H1 (cell line): Measurements from ENCODE around the gene LNX2. TPM values are rescaled to one million over a fixed set of nuclear protein-coding genes. Genes with fewer than 3 reads are reported as not detected.

Experiments
- CTCF ChIA-PET: fragments of 300-600 bp; sonication (Branson Sonifier 250); formaldehyde crosslinking; loops from one replicate; lab custom pipeline; 2021; ENCODE audit not compliant: partially characterized antibody; lab: Charles Lee
- POLR2A ChIA-PET: fragments of 300-600 bp; sonication (Branson Sonifier 250); formaldehyde crosslinking; loops from one replicate; lab custom pipeline; 2021; ENCODE audit warnings: inconsistent platforms; ENCODE audit not compliant: partially characterized antibody; lab: Charles Lee
- DNase-seq, 2 experiments: peaks; one replicate each; pipeline versions ENCODE4 v3.0.0 to v3.0.0-alpha.2; 2010 to 2022; ENCODE audit warnings: low spot score in 2 of 2, low read depth in 1 of 2, mixed read lengths in 1 of 2
- FAIRE-seq: peaks from 2 replicates; lab custom pipeline; 2011; peaks lifted over from hg19 to GRCh38; lab: Jason Lieb, UNC
- H2AFZ ChIP-seq: 2 replicates; pipeline ENCODE4 v1.8.1; 2012; ENCODE audit warnings: low read length, inconsistent platforms
- H2AK5ac ChIP-seq: 2 replicates; pipeline ENCODE4 v1.6.1; 2013; ENCODE audit warnings: low read depth, low read length
- H2BK120ac ChIP-seq: replicated peaks from 2 replicates; pipeline ENCODE3; 2013; ENCODE audit warnings: low read depth, low read length, inconsistent platforms
- H2BK12ac ChIP-seq: 2 replicates; pipeline ENCODE4 v1.6.1; 2013; ENCODE audit warnings: low read depth, low read length
- H2BK15ac ChIP-seq: 2 replicates; pipeline ENCODE4 v1.6.1; 2013; ENCODE audit warnings: low read length
- H2BK20ac ChIP-seq: 2 replicates; pipeline ENCODE4 v1.6.1; 2013; ENCODE audit warnings: low read length
- H2BK5ac ChIP-seq: 2 replicates; pipeline ENCODE4 v1.6.1; 2013; ENCODE audit warnings: low read depth, low read length
- H3K14ac ChIP-seq: 2 replicates; pipeline ENCODE4 v1.6.1; 2013; ENCODE audit warnings: inconsistent platforms; ENCODE audit not compliant: insufficient read length
- H3K18ac ChIP-seq: 2 replicates; pipeline ENCODE4 v1.6.1; 2013; ENCODE audit warnings: low read length; ENCODE audit errors: extremely low read depth
- H3K23ac ChIP-seq: 2 replicates; pipeline ENCODE4 v1.6.1; 2013; ENCODE audit warnings: inconsistent platforms; ENCODE audit not compliant: insufficient read length
- H3K23me2 ChIP-seq: 2 replicates; pipeline ENCODE4 v1.6.1; 2013; ENCODE audit warnings: low read depth, low read length
- H3K27ac ChIP-seq: 2 replicates; pipeline ENCODE4 v1.6.1; 2011; ENCODE audit warnings: low read depth, low read length, inconsistent platforms
- H3K27me3 ChIP-seq, 4 experiments: replicated peaks in 1 of 4; 1 replicate in 1 of 4; 2 replicates in 3 of 4; pipeline versions ENCODE4 v1.6.1 to v1.8.1; 2011 to 2013; ENCODE audit warnings: low read length in 3 of 4, mild to moderate bottlenecking in 3 of 4, inconsistent platforms in 2 of 4, mixed read lengths in 2 of 4, moderate library complexity in 1 of 4; ENCODE audit not compliant: control insufficient read depth in 3 of 4, insufficient read depth in 3 of 4; ENCODE audit errors: extremely low read depth in 1 of 4
- H3K36me3 ChIP-seq, 4 experiments: 2 replicates each; pipeline versions ENCODE4 v1.6.1 to v1.8.1; 2011 to 2013; ENCODE audit warnings: mild to moderate bottlenecking in 4 of 4, low read length in 3 of 4, moderate library complexity in 2 of 4, control low read depth in 1 of 4, inconsistent platforms in 1 of 4; ENCODE audit not compliant: insufficient read depth in 4 of 4, control insufficient read depth in 2 of 4
- H3K4ac ChIP-seq: replicated peaks from 2 replicates; pipeline ENCODE3; 2013; ENCODE audit warnings: low read length, low read depth, mixed read lengths, inconsistent platforms; ENCODE audit not compliant: insufficient read length
- H3K4me1 ChIP-seq, 4 experiments: replicated peaks in 1 of 4; 1 replicate in 1 of 4; 2 replicates in 3 of 4; pipeline versions ENCODE4 v1.6.1 to v1.8.1; 2011 to 2013; ENCODE audit warnings: low read length in 3 of 4, inconsistent platforms in 2 of 4, mixed read lengths in 1 of 4; ENCODE audit not compliant: insufficient read depth in 4 of 4, control insufficient read depth in 3 of 4
- H3K4me2 ChIP-seq, 2 experiments: 2 replicates each; pipeline versions ENCODE4 v1.6.1 to v1.8.1; 2011 to 2013; ENCODE audit warnings: low read depth in 2 of 2, low read length in 2 of 2, control low read depth in 1 of 2, inconsistent platforms in 1 of 2, mild to moderate bottlenecking in 1 of 2; ENCODE audit not compliant: insufficient read depth in 1 of 2
- H3K4me3 ChIP-seq, 4 experiments: fragments of 200-600, 300-600 bp in 1 of 4; sonication (generic), shearing (Covaris generic), sonication (Bioruptor Twin) in 1 of 4; 2 replicates each; pipeline versions ENCODE4 v1.5.1 to v1.8.1; 2011 to 2016; ENCODE audit warnings: low read length in 4 of 4, low read depth in 3 of 4, control low read depth in 2 of 4, inconsistent platforms in 2 of 4, mild to moderate bottlenecking in 2 of 4, mixed read lengths in 1 of 4, moderate library complexity in 1 of 4; ENCODE audit not compliant: insufficient read depth in 2 of 4; ENCODE audit errors: extremely low read depth in 1 of 4
- H3K56ac ChIP-seq: replicated peaks from 2 replicates; pipeline ENCODE3; 2013; ENCODE audit warnings: low read depth, mild to moderate bottlenecking, mixed read lengths, low read length, inconsistent platforms; ENCODE audit not compliant: insufficient read length
- H3K79me1 ChIP-seq: 2 replicates; pipeline ENCODE4 v1.6.1; 2013; ENCODE audit warnings: low read depth, low read length, control low read depth
- H3K79me2 ChIP-seq, 2 experiments: 2 replicates each; pipeline versions ENCODE4 v1.6.1 to v1.8.1; 2012 to 2013; ENCODE audit warnings: low read length in 2 of 2, mild to moderate bottlenecking in 2 of 2, inconsistent platforms in 1 of 2; ENCODE audit not compliant: insufficient read depth in 2 of 2, control insufficient read depth in 1 of 2
- H3K9ac ChIP-seq, 4 experiments: replicated peaks in 1 of 4; 1 replicate in 1 of 4; 2 replicates in 3 of 4; pipeline versions ENCODE4 v1.6.1 to v1.8.1; 2011 to 2013; ENCODE audit warnings: low read depth in 3 of 4, low read length in 3 of 4, control low read depth in 2 of 4, mild to moderate bottlenecking in 2 of 4, moderate library complexity in 2 of 4, inconsistent platforms in 1 of 4; ENCODE audit errors: extremely low read depth in 1 of 4
- H3K9me3 ChIP-seq, 2 experiments: 2 replicates each; pipeline versions ENCODE4 v1.6.1 to v1.8.1; 2012 to 2013; ENCODE audit warnings: mild to moderate bottlenecking in 2 of 2, moderate library complexity in 2 of 2, control low read depth in 1 of 2, inconsistent platforms in 1 of 2, low read depth in 1 of 2, low read length in 1 of 2, mixed read lengths in 1 of 2; ENCODE audit not compliant: insufficient read depth in 2 of 2
- H4K20me1 ChIP-seq, 2 experiments: replicated peaks in 1 of 2; 2 replicates each; pipeline versions ENCODE3 to v1.8.1; 2011 to 2013; ENCODE audit warnings: inconsistent platforms in 2 of 2, low read length in 2 of 2, mild to moderate bottlenecking in 1 of 2; ENCODE audit not compliant: insufficient read depth in 2 of 2, control insufficient read depth in 1 of 2
- H4K5ac ChIP-seq: 2 replicates; pipeline ENCODE4 v1.6.1; 2013; ENCODE audit warnings: low read length, low read depth, mixed read lengths, inconsistent platforms; ENCODE audit not compliant: insufficient read length
- H4K8ac ChIP-seq: 2 replicates; pipeline ENCODE4 v1.8.0; 2013; ENCODE audit warnings: mild to moderate bottlenecking, moderate library complexity, low read length, inconsistent platforms; ENCODE audit not compliant: insufficient read depth; ENCODE audit errors: extremely low read depth
- H4K91ac ChIP-seq: replicated peaks from 2 replicates; pipeline ENCODE3; 2013; ENCODE audit warnings: low read length, mixed read lengths, inconsistent platforms; ENCODE audit not compliant: insufficient read length
- BCL11A ChIP-seq, 2 experiments: IDR thresholded peaks; one replicate each; pipeline ENCODE4 v1.6.1; 2011; ENCODE audit warnings: low read depth in 2 of 2, low read length in 2 of 2, mild to moderate bottlenecking in 2 of 2
- CREB1 ChIP-seq: IDR thresholded peaks from 2 replicates; pipeline ENCODE4 v1.6.1; 2012; ENCODE audit warnings: inconsistent platforms
- JUND ChIP-seq: IDR thresholded peaks from 2 replicates; pipeline ENCODE4 v1.6.1; 2011; ENCODE audit warnings: mild to moderate bottlenecking, improper control_type of control experiment, low read length
- RNF2 ChIP-seq: fragments of 200-900, 300-1000 bp; sonication (generic); IDR thresholded peaks from 2 replicates; pipeline ENCODE4 v1.7.1; 2016; ENCODE audit warnings: borderline replicate concordance, low read depth, mild to moderate bottlenecking, antibody characterized with exemption, low read length; ENCODE audit not compliant: poor library complexity, severe bottlenecking; ENCODE audit errors: missing control alignments
- TAF7 ChIP-seq: optimal IDR thresholded peaks from 2 replicates; pipeline ENCODE3; 2011; ENCODE audit warnings: low read depth, mild to moderate bottlenecking, inconsistent platforms, low read length, moderate library complexity, borderline replicate concordance
- TCF12 ChIP-seq: IDR thresholded peaks from 2 replicates; pipeline ENCODE4 v1.6.1; 2011; ENCODE audit warnings: low read depth, mild to moderate bottlenecking, low read length
- ZNF274 ChIP-seq: IDR thresholded peaks from 2 replicates; pipeline ENCODE4 v1.7.0; 2012; ENCODE audit warnings: low read length, borderline replicate concordance; ENCODE audit errors: extremely low read depth
- WGBS, 2 experiments: shearing (Covaris generic) in 1 of 2; methylation state at CpG; one replicate each; pipeline versions ENCODE4 v1.1.6 to v1.1.7; 2013 to 2015; ENCODE audit warnings: low lambda C conversion rate in 2 of 2, mixed read lengths in 2 of 2, inconsistent platforms in 1 of 2, low coverage in 1 of 2, missing lambda C conversion rate in 1 of 2; ENCODE audit not compliant: insufficient replicate concordance in 2 of 2, insufficient coverage in 1 of 2, insufficient read length in 1 of 2; ENCODE audit errors: extremely low coverage in 1 of 2, missing lambda C conversion rate in 1 of 2; 5-methylcytosine and 5-hydroxymethylcytosine counted together
- polyA plus RNA-seq, 7 experiments: library from polyadenylated mRNA; depleted of rRNA in 3 of 7; stranded (reverse) in 5 of 7; unstranded in 2 of 7; fragments of >200 nt in 5 of 7; fragments of 200-250 nt in 2 of 7; gene quantifications; 1 replicate in 5 of 7; 2 replicates in 1 of 7; 4 replicates in 1 of 7; pipeline versions ENCODE4 v1.2.1 to v1.2.3, GENCODE V29; 2011 to 2013; ENCODE audit warnings: missing spikeins in 2 of 7, mixed read lengths in 2 of 7
- total RNA-seq: library from RNA; stranded (reverse); fragmentation: NEBNext Ultra II Directional; extraction: Animal tissue kit (Norgen Biotek cat#: 25700); gene quantifications from 2 replicates; pipeline ENCODE4 v1.2.1, GENCODE V29; 2021
- TF ChIP-seq, protein P1 (sequence below), 3 experiments: IDR thresholded peaks; 1 replicate in 2 of 3; 2 replicates in 1 of 3; pipeline versions ENCODE4 v1.5.1 to v1.6.1; 2011; ENCODE audit warnings: low read length in 3 of 3, mild to moderate bottlenecking in 3 of 3, inconsistent platforms in 2 of 3, low read depth in 1 of 3, moderate library complexity in 1 of 3; ENCODE audit not compliant: insufficient read depth in 1 of 3; ENCODE audit errors: control extremely low read depth in 1 of 3

The LNX2 gene
- total and polyA plus RNA-seq, 2 of the 8 experiments (the other 6 are each of a cell fraction or from before 2014, with no cell fraction given): 6.4 to 13.9 TPM

DNA sequence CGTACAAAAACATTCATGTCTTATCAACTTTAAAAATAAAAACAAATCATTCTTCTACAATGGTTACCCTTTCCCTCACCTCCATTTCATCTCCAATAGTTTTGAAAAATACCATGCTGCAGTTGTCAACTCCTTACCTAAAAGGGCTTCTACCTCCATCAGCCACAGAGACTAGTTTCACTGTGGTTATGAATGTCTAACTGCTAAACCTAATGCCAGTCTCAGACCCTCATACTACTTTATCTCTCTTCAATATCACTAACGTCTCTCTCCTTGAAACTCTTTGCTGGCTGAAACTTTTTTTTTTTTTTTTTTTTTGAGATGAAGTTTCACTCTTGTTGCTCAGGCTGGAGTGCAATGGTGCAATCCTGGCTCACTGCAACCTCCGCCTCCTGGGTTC, 27.1 kb downstream of the LNX2 start:
- DNase-seq (no peak), FAIRE-seq (no peak)
- CTCF ChIA-PET: no interaction called here

More for the DNA sequence above, 27.1 kb downstream of the LNX2 start:
- Histone ChIP-seq H2BK5ac (no peak overlapping the region), H2BK120ac (no peak overlapping the region), H2AFZ (no peak overlapping the region), H3K9ac (no peak overlapping the region), H4K20me1 (peaks cover 0 to 5% of the 10 kb centered on the region in 2 experiments), H3K56ac (no peak overlapping the region), H3K79me1 (no peaks in the 10 kb centered on the region), H3K23ac (no peak overlapping the region), H4K8ac (no peak overlapping the region), H3K27me3 (no peaks in the 10 kb centered on the region), H3K18ac (no peak overlapping the region), H3K4me2 (no peak overlapping the region), H2BK15ac (no peak overlapping the region), H3K9me3 (no peaks in the 10 kb centered on the region), H2AK5ac (no peak overlapping the region), H3K4me3 (no peak overlapping the region), H3K4ac (no peak overlapping the region), H2BK20ac (no peak overlapping the region), H2BK12ac (no peak overlapping the region), H3K27ac (no peak overlapping the region), H3K4me1 (no peaks in the 10 kb centered on the region), H4K91ac (no peak overlapping the region), H3K23me2 (no peaks in the 10 kb centered on the region), H3K14ac (no peak overlapping the region), H3K36me3 (no peaks in the 10 kb centered on the region), H3K79me2 (peaks cover 0 to 47% of the 10 kb centered on the region in 2 experiments; a peak in 3 of 4 replicates), H4K5ac (no peak overlapping the region)
- TF ChIP-seq TCF12: no peak
- TF ChIP-seq RNF2: no peak
- no peak for TF ChIP-seq ZNF274
- TF ChIP-seq CREB1: no peak
- no peak for TF ChIP-seq TAF7
- TF ChIP-seq, protein P1, sequence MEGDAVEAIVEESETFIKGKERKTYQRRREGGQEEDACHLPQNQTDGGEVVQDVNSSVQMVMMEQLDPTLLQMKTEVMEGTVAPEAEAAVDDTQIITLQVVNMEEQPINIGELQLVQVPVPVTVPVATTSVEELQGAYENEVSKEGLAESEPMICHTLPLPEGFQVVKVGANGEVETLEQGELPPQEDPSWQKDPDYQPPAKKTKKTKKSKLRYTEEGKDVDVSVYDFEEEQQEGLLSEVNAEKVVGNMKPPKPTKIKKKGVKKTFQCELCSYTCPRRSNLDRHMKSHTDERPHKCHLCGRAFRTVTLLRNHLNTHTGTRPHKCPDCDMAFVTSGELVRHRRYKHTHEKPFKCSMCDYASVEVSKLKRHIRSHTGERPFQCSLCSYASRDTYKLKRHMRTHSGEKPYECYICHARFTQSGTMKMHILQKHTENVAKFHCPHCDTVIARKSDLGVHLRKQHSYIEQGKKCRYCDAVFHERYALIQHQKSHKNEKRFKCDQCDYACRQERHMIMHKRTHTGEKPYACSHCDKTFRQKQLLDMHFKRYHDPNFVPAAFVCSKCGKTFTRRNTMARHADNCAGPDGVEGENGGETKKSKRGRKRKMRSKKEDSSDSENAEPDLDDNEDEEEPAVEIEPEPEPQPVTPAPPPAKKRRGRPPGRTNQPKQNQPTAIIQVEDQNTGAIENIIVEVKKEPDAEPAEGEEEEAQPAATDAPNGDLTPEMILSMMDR (IDR thresholded peaks at IDR 0.05; ENCODE audit: control extremely low read depth in 1 of 3, insufficient read depth in 1 of 3, low read depth in 1 of 3, low read length in 3 of 3): no peak
- TF ChIP-seq BCL11A (IDR thresholded peaks at IDR 0.05; ENCODE audit: low read depth in 2 of 2, low read length in 2 of 2): no peak
- TF ChIP-seq JUND: no peak
- POLR2A ChIA-PET: interaction anchor here (0.5 kb wide), 1 partner anchor 796 kb away, joined by 4 read pairs; no protein-coding TSS in a partner anchor
- WGBS, 2 experiments: 89 to 100% methylated on average over 2 of the region's 3 CpGs
